ENCODE data around the gene SULT4A1.

The SULT4A1 gene

DNA sequence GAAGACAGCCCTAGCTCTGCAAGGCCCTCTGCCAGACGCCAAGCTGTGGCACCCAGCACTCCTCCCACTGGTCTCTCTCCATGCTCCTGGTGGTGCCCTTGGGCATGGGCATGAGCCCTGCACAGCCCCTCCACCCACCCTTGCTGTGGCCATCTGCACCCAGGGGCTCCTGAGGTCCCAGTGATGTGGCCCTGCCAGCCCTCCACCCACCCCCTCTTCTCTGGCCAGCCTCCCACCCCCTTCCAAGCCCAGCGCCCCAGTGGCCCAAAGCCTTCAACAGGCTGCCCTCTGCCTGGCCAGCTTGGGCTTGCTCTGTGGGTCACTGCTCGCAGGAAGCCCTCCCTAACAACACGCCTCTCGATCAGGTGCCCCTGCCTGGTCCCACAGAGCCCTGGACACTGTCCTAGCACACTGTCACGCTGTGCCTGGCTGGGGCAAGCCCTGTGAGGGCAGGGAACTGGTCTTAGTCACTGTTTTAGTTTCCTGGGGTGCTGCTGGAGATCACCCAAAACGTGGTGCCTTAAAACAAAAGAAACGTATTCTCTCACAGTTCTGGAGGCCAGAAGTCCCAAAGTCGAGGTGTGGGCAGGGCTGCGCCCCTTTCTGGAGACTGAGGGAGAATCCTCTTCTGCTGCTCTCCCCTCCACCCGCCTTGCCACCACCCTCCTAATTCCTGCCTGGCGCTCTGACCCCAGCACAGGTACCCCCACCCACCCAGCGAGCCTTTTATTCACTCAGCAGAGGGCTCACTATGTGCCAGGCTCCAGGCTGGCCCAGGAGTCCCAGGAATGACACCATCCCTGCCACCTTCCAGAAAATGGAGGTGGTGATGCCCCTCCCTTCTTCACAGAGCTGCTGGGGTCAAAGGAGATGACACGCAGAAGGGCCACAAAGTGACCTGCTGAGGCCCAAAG is 14.7 kb downstream of the SULT4A1 start:
- Mint-ChIP-seq H3K27me3 (ENCODE audit: low read depth, poor library complexity) (peaks cover 4% of the 10 kb centered on the region), H3K9me3 (no peaks in the 10 kb centered on the region), H3K36me3 (ENCODE audit: low read depth) (no peaks in the 10 kb centered on the region), H3K4me1 (peaks cover 31% of the 10 kb centered on the region), H3K27ac (no peak overlapping the region), H3K4me3 (no peak overlapping the region)
- DNase-seq = no peak
- TF ChIP-seq, protein P1, sequence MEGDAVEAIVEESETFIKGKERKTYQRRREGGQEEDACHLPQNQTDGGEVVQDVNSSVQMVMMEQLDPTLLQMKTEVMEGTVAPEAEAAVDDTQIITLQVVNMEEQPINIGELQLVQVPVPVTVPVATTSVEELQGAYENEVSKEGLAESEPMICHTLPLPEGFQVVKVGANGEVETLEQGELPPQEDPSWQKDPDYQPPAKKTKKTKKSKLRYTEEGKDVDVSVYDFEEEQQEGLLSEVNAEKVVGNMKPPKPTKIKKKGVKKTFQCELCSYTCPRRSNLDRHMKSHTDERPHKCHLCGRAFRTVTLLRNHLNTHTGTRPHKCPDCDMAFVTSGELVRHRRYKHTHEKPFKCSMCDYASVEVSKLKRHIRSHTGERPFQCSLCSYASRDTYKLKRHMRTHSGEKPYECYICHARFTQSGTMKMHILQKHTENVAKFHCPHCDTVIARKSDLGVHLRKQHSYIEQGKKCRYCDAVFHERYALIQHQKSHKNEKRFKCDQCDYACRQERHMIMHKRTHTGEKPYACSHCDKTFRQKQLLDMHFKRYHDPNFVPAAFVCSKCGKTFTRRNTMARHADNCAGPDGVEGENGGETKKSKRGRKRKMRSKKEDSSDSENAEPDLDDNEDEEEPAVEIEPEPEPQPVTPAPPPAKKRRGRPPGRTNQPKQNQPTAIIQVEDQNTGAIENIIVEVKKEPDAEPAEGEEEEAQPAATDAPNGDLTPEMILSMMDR (IDR thresholded peaks at IDR 0.05) = no peak

DNA sequence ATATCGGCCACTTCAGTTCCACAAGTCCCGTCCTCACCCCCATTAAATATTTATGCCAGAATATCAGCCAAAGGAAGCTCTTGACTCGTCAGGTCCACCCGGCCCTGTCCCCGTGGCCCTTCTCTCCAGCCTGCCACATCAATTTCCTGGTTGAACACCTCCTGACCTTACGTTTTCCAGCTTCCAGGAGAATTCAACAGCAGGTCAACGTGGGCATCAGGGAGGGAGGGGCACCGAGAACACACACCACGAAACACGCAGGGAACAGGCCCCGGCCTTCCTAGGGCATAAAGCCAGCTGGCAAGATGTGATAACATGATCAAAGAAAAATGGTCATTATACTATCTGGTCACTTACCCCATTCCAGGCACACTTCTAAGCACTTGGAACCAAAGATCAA is 15.3 kb downstream of the SULT4A1 start:
- H3K4me3 Mint-ChIP-seq = no peak overlapping the region
- TF ChIP-seq, protein P1 (IDR thresholded peaks at IDR 0.05) = no peak
- DNase-seq = no peak
- H3K9me3 Mint-ChIP-seq = no peaks in the 10 kb centered on the region
- H3K27me3 Mint-ChIP-seq (ENCODE audit: low read depth, poor library complexity) = peaks cover 4% of the 10 kb centered on the region
- H3K36me3 Mint-ChIP-seq (ENCODE audit: low read depth) = no peaks in the 10 kb centered on the region
- H3K4me1 Mint-ChIP-seq = peaks cover 31% of the 10 kb centered on the region
- H3K27ac Mint-ChIP-seq = peak overlapping the region; percentile 2

DNA sequence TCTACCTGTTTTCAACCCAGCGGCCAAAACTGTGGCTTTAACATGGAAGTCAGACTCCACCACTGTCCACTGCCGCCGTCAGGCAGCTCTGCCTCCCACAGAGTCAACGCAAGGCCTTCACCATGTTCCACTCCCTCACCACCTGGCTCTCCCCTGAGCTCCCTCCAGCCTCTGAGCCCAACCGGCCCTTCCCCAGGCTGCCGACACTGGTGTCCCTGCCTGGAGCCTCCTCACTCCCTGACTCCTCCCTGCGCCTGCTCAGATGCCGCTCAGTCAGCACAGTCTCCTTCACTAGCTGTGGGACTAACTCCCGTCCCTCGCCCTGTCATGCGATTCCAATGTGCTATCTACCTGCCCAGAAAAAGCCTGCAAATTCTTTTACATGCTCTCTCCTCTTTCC is 16.3 kb downstream of the SULT4A1 start:
- no peak overlapping the region for H3K27ac Mint-ChIP-seq
- DNase-seq = no peak
- peaks cover 4% of the 10 kb centered on the region for H3K27me3 Mint-ChIP-seq (ENCODE audit: low read depth, poor library complexity)
- peaks cover 27% of the 10 kb centered on the region for H3K4me1 Mint-ChIP-seq
- TF ChIP-seq, protein P1 (IDR thresholded peaks at IDR 0.05) = no peak
- H3K36me3 Mint-ChIP-seq (ENCODE audit: low read depth) = no peaks in the 10 kb centered on the region
- H3K4me3 Mint-ChIP-seq = no peak overlapping the region
- no peaks in the 10 kb centered on the region for H3K9me3 Mint-ChIP-seq

DNA sequence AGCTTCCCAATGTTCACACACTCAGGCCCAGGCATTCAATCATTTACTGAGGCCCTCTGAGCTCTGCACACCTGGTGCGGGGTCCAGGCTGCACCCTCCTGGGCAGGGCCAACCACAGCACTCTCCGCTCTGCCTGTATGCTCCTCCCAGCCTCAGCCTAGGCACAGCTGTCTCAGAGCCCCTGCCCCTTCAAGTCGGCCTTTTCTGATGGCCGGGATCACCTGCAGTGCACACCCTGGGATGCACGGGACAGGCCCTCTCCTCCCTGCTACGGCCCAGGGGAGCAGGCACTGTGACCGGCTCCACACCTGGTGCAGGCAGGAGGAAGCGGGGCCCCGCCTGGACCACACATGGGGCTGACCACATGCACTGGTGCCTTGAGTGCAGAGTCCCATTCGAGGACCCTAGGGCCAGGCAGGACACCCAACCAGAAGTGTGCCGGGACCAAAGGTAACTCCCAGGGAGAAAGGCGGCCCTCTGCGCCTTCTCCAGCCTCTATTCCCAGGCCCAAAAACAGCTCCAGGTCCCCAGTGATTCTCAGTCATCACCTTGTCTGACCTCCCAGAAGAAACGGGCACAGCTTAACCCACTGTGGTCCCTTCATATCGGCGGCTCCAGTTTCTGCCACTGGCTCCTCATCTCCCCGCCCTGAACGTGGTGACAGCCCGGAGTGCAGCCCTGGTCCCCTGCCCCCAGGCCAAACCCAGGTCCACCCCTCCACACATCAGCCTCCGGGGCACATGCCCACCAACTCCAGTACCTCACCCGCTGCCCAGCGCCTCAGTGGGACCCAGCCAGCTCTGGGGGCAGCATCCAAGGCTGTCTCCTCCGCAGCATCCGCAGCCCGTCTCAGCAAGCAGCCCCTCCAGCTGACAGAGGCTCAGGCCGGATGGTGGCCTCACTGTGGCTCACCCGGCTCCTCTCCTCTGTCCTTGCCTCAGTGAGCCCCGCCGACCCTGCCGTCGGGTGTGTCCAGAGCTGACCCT is 17.5 kb downstream of the SULT4A1 start:
- peaks cover 27% of the 10 kb centered on the region for H3K4me1 Mint-ChIP-seq
- no peaks in the 10 kb centered on the region for H3K9me3 Mint-ChIP-seq
- no peak overlapping the region for H3K27ac Mint-ChIP-seq
- H3K36me3 Mint-ChIP-seq (ENCODE audit: low read depth) = no peaks in the 10 kb centered on the region
- H3K27me3 Mint-ChIP-seq (ENCODE audit: low read depth, poor library complexity) = peaks cover 4% of the 10 kb centered on the region
- no peak overlapping the region for H3K4me3 Mint-ChIP-seq
- DNase-seq = no peak
- TF ChIP-seq, protein P1 (IDR thresholded peaks at IDR 0.05) = no peak

DNA sequence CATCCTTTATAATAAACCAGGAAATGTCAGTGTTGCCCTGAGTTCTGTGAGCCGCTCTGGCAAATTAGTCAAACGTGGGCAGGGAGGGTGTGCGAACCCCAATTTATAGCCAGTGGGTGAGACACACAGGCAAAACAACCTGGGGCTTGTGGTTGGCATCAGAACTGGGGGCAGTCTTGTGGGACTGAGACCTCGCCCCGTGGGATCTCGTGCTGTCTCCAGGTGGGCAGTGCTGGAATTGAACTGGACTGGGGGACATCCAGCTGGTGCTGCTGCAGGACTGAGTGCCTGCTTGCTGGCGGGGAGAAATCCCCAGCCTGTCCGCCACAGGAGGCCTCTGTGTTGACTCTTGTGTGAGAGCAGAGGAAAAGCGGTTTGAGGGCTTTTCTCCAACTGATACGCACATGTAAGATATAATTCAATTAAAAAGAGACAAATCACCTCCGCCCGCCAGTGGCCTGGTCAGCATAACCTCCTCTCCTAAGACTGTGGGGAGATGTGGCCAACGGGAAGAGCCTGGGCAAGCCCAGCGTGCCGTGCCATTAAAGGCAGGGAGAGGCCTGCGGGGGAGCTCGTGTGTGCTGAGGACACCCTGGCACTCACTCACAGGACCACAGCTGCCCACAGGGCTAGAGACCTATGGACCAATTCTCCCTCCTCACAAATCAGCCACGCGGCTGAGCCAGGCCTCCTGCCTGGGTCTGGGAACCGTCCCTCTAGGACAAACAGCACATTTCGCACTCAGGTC is 18.4 kb downstream of the SULT4A1 start:
- no peak overlapping the region for H3K27ac Mint-ChIP-seq
- H3K36me3 Mint-ChIP-seq (ENCODE audit: low read depth) = no peaks in the 10 kb centered on the region
- H3K4me3 Mint-ChIP-seq = no peak overlapping the region
- peaks cover 3% of the 10 kb centered on the region for H3K27me3 Mint-ChIP-seq (ENCODE audit: low read depth, poor library complexity)
- DNase-seq = no peak
- H3K9me3 Mint-ChIP-seq = no peaks in the 10 kb centered on the region
- TF ChIP-seq, protein P1 (IDR thresholded peaks at IDR 0.05) = no peak
- peaks cover 21% of the 10 kb centered on the region for H3K4me1 Mint-ChIP-seq
